Transverse colon (tissue), 4 donors: ENCODE measurements around the gene ADAM22. TPM values are rescaled to one million over a fixed set of nuclear protein-coding genes. Genes with fewer than 3 reads are reported as not detected.
"Not testable (repeated sequence)": the region's sequence is repeated elsewhere in the genome, so short reads cannot be mapped to it uniquely, and the experiment has no call there.

Experiments used
- DNase-seq: peaks from one replicate; pipeline ENCODE4 v3.0.0-alpha.2; 2019
- H3K27ac ChIP-seq, 4 donors: fragments of 200-600 bp; sonication (generic); 2 replicates each; pipeline ENCODE4 v1.5.1; 2016 to 2018; ENCODE audit warnings: inconsistent platforms in 4 of 4
- H3K27me3 ChIP-seq: fragments of 200-600 bp; sonication (generic); 2 replicates; pipeline ENCODE4 v1.5.1; 2017; ENCODE audit warnings: inconsistent platforms
- H3K36me3 ChIP-seq, 4 donors: fragments of 200-600 bp; sonication (generic); 2 replicates each; pipeline ENCODE4 v1.5.1; 2017 to 2019; ENCODE audit warnings: inconsistent platforms in 4 of 4
- H3K4me1 ChIP-seq, 4 donors: fragments of 200-600 bp; sonication (generic); 2 replicates each; pipeline ENCODE4 v1.5.1; 2017 to 2020; ENCODE audit warnings: inconsistent platforms in 4 of 4
- H3K4me3 ChIP-seq, 4 donors: fragments of 200-600 bp; sonication (generic); 1 replicate in 1 of 4; 2 replicates in 3 of 4; pipeline versions ENCODE4 v1.5.1 to v1.6.1; 2017 to 2019; ENCODE audit warnings: inconsistent platforms in 4 of 4
- H3K9me3 ChIP-seq, 2 donors: fragments of 200-600 bp; sonication (generic); 2 replicates each; pipeline ENCODE4 v1.5.1; 2017 to 2019; ENCODE audit warnings: inconsistent platforms in 2 of 2
- CTCF ChIP-seq, 5 experiments: fragments of 200-600 bp in 3 of 5; fragments of 450-650 bp in 2 of 5; sonication (generic) in 3 of 5; IDR thresholded peaks; 1 replicate in 2 of 5; 2 replicates in 3 of 5; pipeline ENCODE4 v1.5.1; 2016 to 2017; ENCODE audit warnings: antibody characterized with exemption in 5 of 5, inconsistent platforms in 3 of 5, mild to moderate bottlenecking in 2 of 5, moderate library complexity in 1 of 5
- EP300 ChIP-seq: sonication (generic); formaldehyde crosslinking; IDR thresholded peaks from one replicate; pipeline ENCODE4 v1.6.1; 2017; ENCODE audit warnings: antibody characterized with exemption, low read depth
- POLR2A ChIP-seq: fragments of 450-650 bp; IDR thresholded peaks from one replicate; pipeline ENCODE4 v1.6.1; 2016; ENCODE audit warnings: antibody characterized with exemption, mild to moderate bottlenecking, moderate library complexity
- POLR2AphosphoS5 ChIP-seq, 3 donors: sonication (generic); formaldehyde crosslinking; IDR thresholded peaks; one replicate each; pipeline ENCODE4 v1.6.1; 2016; ENCODE audit warnings: antibody characterized with exemption in 3 of 3
- WGBS, 2 donors: methylation state at CpG; one replicate each; pipeline ENCODE4 v1.1.5; 2018; ENCODE audit warnings: low coverage in 1 of 2; 5-methylcytosine and 5-hydroxymethylcytosine counted together
- in situ Hi-C, 4 donors: fragments of 200-750 bp; cut with MboI; loops; one replicate each; pipeline versions ENCODE4 v1.15.0 to v1.15.1; 2017; ENCODE audit warnings: low sequenced_read_pairs in 3 of 4, low pct_ligation_motif_present in 1 of 4, low pct_unique_long_range_greater_than_20kb in 1 of 4
- intact Hi-C: fragments of 100-400 bp; cut with DNase I; formaldehyde crosslinking; loops from one replicate; pipeline ENCODE4 v1.15.1; 2023; ENCODE audit warnings: low total_unique reads
- total RNA-seq, 4 donors: library from RNA; depleted of rRNA; stranded (reverse); fragments of >200 nt; gene quantifications; one replicate each; pipeline ENCODE4 v1.1.0, GENCODE V29; 2016

ADAM22 gene
- total RNA-seq, 4 donors from 2014 or later = 3.8 to 17.3 (median 6.0) TPM

- Histone ChIP-seq H3K9me3 (no peaks in the 10 kb centered on the region), H3K4me1 (no peaks in the 10 kb centered on the region), H3K27me3 (peaks cover 2% of the 10 kb centered on the region), H3K27ac (no peak overlapping the region), H3K4me3 (no peak overlapping the region), H3K36me3 (no peaks in the 10 kb centered on the region)
- DNase-seq = no peak
- intact Hi-C loops = no loop called here
- in situ Hi-C loops = loop anchor here in 1 of 4 donors (25.0 kb wide), 1 partner anchor 171 kb away; no protein-coding TSS in a partner anchor
- 90% methylated on average over 4 of the region's 4 CpGs for WGBS, 2 donors
- TF ChIP-seq POLR2AphosphoS5 (IDR thresholded peaks at IDR 0.05) = no peak
- no peak for TF ChIP-seq POLR2A
- TF ChIP-seq CTCF (IDR thresholded peaks at IDR 0.05) = no peak
- no peak for TF ChIP-seq EP300
Observed at GRCh38 chr7:87941138-87941537, 7.1 kb downstream of the ADAM22 start.

- intact Hi-C loops (no loop called here), in situ Hi-C loops (loop anchor here in 1 of 4 donors (25.0 kb wide), 1 partner anchor 168 kb away; no protein-coding TSS in a partner anchor)
- Histone ChIP-seq H3K27ac (no peak overlapping the region), H3K4me1 (no peaks in the 10 kb centered on the region), H3K36me3 (no peaks in the 10 kb centered on the region), H3K27me3 (no peaks in the 10 kb centered on the region), H3K4me3 (no peak overlapping the region), H3K9me3 (no peaks in the 10 kb centered on the region)
- 54 to 95% methylated on average over 2 to 3 of the region's 3 CpGs for WGBS, 2 donors
- TF ChIP-seq POLR2A (no peak), CTCF (IDR thresholded peaks at IDR 0.05) (no peak), EP300 (no peak), POLR2AphosphoS5 (IDR thresholded peaks at IDR 0.05) (no peak)
- no peak for DNase-seq
Observed at GRCh38 chr7:87944547-87944946, 10.5 kb downstream of the ADAM22 start.

- H3K27me3 ChIP-seq, DNase-seq, intact Hi-C loops, H3K4me1 ChIP-seq, H3K27ac ChIP-seq, H3K9me3 ChIP-seq, H3K4me3 ChIP-seq, H3K36me3 ChIP-seq: not testable (repeated sequence)
- in situ Hi-C loops = loop anchor here in 1 of 4 donors (25.0 kb wide), 1 partner anchor 166 kb away; no protein-coding TSS in a partner anchor
Observed at GRCh38 chr7:87945926-87946325, 11.9 kb downstream of the ADAM22 start.

- in situ Hi-C loops = loop anchor here in 1 of 4 donors (25.0 kb wide), 1 partner anchor 164 kb away; no protein-coding TSS in a partner anchor
- Histone ChIP-seq H3K4me3 (no peak overlapping the region), H3K4me1 (no peaks in the 10 kb centered on the region), H3K36me3 (no peaks in the 10 kb centered on the region), H3K9me3 (no peaks in the 10 kb centered on the region), H3K27me3 (no peaks in the 10 kb centered on the region), H3K27ac (no peak overlapping the region)
- no peak for DNase-seq
- intact Hi-C loops = no loop called here
- TF ChIP-seq CTCF (IDR thresholded peaks at IDR 0.05) (no peak), POLR2AphosphoS5 (IDR thresholded peaks at IDR 0.05) (no peak), EP300 (no peak), POLR2A (no peak)
Observed at GRCh38 chr7:87948371-87948770, 14.3 kb downstream of the ADAM22 start.

- H3K27ac ChIP-seq = no peak overlapping the region
- intact Hi-C loops = no loop called here
- H3K9me3 ChIP-seq = no peaks in the 10 kb centered on the region
- H3K4me1 ChIP-seq = no peaks in the 10 kb centered on the region
- DNase-seq = no peak
- no peak for TF ChIP-seq CTCF (IDR thresholded peaks at IDR 0.05)
- TF ChIP-seq POLR2AphosphoS5 (IDR thresholded peaks at IDR 0.05) = no peak
- no peak for TF ChIP-seq EP300
- TF ChIP-seq POLR2A = no peak
- 84 to 92% methylated on average over 3 of the region's 3 CpGs for WGBS, 2 donors
- H3K36me3 ChIP-seq = no peaks in the 10 kb centered on the region
- no peak overlapping the region for H3K4me3 ChIP-seq
- H3K27me3 ChIP-seq = no peaks in the 10 kb centered on the region
- in situ Hi-C loops = no loop called here
Observed at GRCh38 chr7:87959336-87959735, 25.3 kb downstream of the ADAM22 start.
